Calu3 (cell line): ENCODE data around the gene NCS1. TPM values are rescaled to one million over a fixed set of nuclear protein-coding genes. Genes with fewer than 3 reads are reported as not detected.

Experiments used
- BruUV-seq: library from RNA; stranded (reverse); fragments of 400-500 nt; replicated peaks from 2 replicates; lab custom pipeline; 2021; lab: Mats Ljungman, UMichigan
- CTCF ChIA-PET: fragments of 300-600 bp; sonication (Branson Sonifier 250); formaldehyde crosslinking; loops from one replicate; lab custom pipeline; 2022; ENCODE audit warnings: antibody characterized with exemption; lab: Charles Lee
- DNase-seq: peaks from one replicate; pipeline ENCODE4 v3.0.0; 2022
- H3K27ac Mint-ChIP-seq: one replicate; pipeline ENCODE4 v1.8.0; 2022; ENCODE audit warnings: mixed read lengths; ENCODE audit not compliant: unreplicated experiment
- H3K27me3 Mint-ChIP-seq: one replicate; pipeline ENCODE4 v1.8.0; 2022; ENCODE audit warnings: mixed read lengths; ENCODE audit not compliant: unreplicated experiment
- H3K36me3 Mint-ChIP-seq: one replicate; pipeline ENCODE4 v1.8.0; 2022; ENCODE audit warnings: mild to moderate bottlenecking, moderate library complexity, mixed read lengths; ENCODE audit not compliant: insufficient read depth, unreplicated experiment
- H3K4me1 Mint-ChIP-seq: one replicate; pipeline ENCODE4 v1.8.0; 2022; ENCODE audit warnings: mild to moderate bottlenecking, low read depth, mixed read lengths; ENCODE audit not compliant: unreplicated experiment
- H3K4me3 Mint-ChIP-seq: one replicate; pipeline ENCODE4 v1.8.0; 2022; ENCODE audit warnings: mild to moderate bottlenecking, low read depth, moderate library complexity, mixed read lengths; ENCODE audit not compliant: unreplicated experiment
- H3K9me3 Mint-ChIP-seq: one replicate; pipeline ENCODE4 v1.8.0; 2022; ENCODE audit warnings: low read depth, mixed read lengths; ENCODE audit not compliant: unreplicated experiment
- intact Hi-C: fragments of 100-400 bp; cut with micrococcal nuclease; formaldehyde crosslinking; loops from one replicate; pipeline ENCODE4 v1.10.0; 2022; ENCODE audit not compliant: unreplicated experiment
- total RNA-seq: library from RNA; stranded (reverse); gene quantifications from 2 replicates; pipeline ENCODE4 v1.2.3, GENCODE V29; 2022
- TF ChIP-seq, protein P1 (sequence below): fragments of 200-600 bp; IDR thresholded peaks from one replicate; pipeline ENCODE4 v1.8.0; 2022; ENCODE audit warnings: antibody characterized with exemption; ENCODE audit not compliant: unreplicated experiment

Gene NCS1
- total RNA-seq, 1 experiment from 2014 or later = 16.1 TPM

GRCh38 chr9:130208600-130209347 lies 36.6 kb downstream of the NCS1 start:
- no TSS peak for BruUV-seq
- CTCF ChIA-PET = interaction anchor here (0.8 kb wide), 1 partner anchor 11 kb away, joined by 3 read pairs; no protein-coding TSS in a partner anchor
- intact Hi-C loops = no loop called here
- DNase-seq = no peak
- H3K4me1 Mint-ChIP-seq = no peaks in the 10 kb centered on the region
- TF ChIP-seq, protein P1, sequence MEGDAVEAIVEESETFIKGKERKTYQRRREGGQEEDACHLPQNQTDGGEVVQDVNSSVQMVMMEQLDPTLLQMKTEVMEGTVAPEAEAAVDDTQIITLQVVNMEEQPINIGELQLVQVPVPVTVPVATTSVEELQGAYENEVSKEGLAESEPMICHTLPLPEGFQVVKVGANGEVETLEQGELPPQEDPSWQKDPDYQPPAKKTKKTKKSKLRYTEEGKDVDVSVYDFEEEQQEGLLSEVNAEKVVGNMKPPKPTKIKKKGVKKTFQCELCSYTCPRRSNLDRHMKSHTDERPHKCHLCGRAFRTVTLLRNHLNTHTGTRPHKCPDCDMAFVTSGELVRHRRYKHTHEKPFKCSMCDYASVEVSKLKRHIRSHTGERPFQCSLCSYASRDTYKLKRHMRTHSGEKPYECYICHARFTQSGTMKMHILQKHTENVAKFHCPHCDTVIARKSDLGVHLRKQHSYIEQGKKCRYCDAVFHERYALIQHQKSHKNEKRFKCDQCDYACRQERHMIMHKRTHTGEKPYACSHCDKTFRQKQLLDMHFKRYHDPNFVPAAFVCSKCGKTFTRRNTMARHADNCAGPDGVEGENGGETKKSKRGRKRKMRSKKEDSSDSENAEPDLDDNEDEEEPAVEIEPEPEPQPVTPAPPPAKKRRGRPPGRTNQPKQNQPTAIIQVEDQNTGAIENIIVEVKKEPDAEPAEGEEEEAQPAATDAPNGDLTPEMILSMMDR = no peak
- H3K4me3 Mint-ChIP-seq = no peak overlapping the region
- no peaks in the 10 kb centered on the region for H3K27me3 Mint-ChIP-seq
- H3K27ac Mint-ChIP-seq = no peak overlapping the region
- no peaks in the 10 kb centered on the region for H3K9me3 Mint-ChIP-seq
- no peaks in the 10 kb centered on the region for H3K36me3 Mint-ChIP-seq

GRCh38 chr9:130209422-130209821 lies 37.2 kb downstream of the NCS1 start:
- H3K4me3 Mint-ChIP-seq = no peak overlapping the region
- H3K36me3 Mint-ChIP-seq = no peaks in the 10 kb centered on the region
- H3K4me1 Mint-ChIP-seq = no peaks in the 10 kb centered on the region
- no TSS peak for BruUV-seq
- TF ChIP-seq, protein P1 = no peak
- CTCF ChIA-PET = interaction anchor here (0.8 kb wide), 1 partner anchor 12 kb away, joined by 3 read pairs; no protein-coding TSS in a partner anchor
- intact Hi-C loops = no loop called here
- H3K9me3 Mint-ChIP-seq = no peaks in the 10 kb centered on the region
- no peak for DNase-seq
- no peaks in the 10 kb centered on the region for H3K27me3 Mint-ChIP-seq
- no peak overlapping the region for H3K27ac Mint-ChIP-seq

DNA sequence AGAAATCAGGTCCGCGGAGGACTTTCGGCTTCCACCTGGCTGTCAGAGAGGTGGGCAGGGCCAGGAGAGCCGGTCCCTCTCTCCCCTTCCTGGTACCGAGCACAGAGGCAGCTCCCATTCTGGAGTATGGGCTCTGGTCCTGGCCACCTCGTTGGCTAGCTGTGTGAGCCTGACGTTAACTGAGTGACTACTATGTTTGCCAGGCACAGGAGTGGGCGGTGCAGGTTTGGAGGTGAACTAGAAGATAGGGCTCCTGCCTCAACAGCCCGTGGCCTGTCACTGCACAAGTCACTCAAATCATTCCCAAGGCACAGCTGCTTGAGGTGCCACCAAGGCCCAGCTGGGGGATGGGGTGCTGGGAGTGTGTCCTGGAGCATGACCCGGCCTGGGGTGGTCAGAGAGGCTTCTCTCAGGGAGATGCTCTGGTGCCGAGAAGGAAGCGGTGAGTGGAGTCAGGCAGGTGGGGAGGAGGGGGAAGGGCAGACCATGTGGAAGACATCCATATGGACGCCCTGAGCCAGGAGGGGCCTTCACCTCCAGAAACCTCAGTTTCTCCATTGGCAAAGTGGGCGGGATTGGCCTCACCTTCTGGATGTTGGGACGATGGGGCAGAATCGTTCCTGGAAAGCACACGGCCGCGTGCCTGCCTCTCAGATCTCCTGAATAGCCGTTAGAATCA lies 39.5 kb downstream of the NCS1 start:
- no peaks in the 10 kb centered on the region for H3K36me3 Mint-ChIP-seq
- no peaks in the 10 kb centered on the region for H3K27me3 Mint-ChIP-seq
- no TSS peak for BruUV-seq
- TF ChIP-seq, protein P1 = no peak
- no peak for DNase-seq
- no peaks in the 10 kb centered on the region for H3K9me3 Mint-ChIP-seq
- no peaks in the 10 kb centered on the region for H3K4me1 Mint-ChIP-seq
- H3K4me3 Mint-ChIP-seq = no peak overlapping the region
- CTCF ChIA-PET = no interaction called here
- intact Hi-C loops = no loop called here
- H3K27ac Mint-ChIP-seq = no peak overlapping the region

- BruUV-seq = no TSS peak
- Mint-ChIP-seq H3K27me3 (no peaks in the 10 kb centered on the region), H3K4me3 (no peak overlapping the region), H3K4me1 (no peaks in the 10 kb centered on the region), H3K36me3 (no peaks in the 10 kb centered on the region), H3K27ac (no peak overlapping the region), H3K9me3 (no peaks in the 10 kb centered on the region)
- TF ChIP-seq, protein P1 = no peak
- CTCF ChIA-PET = no interaction called here
- DNase-seq = no peak
- intact Hi-C loops = no loop called here
Observed at GRCh38 chr9:130212543-130213297, 40.5 kb downstream of the NCS1 start.
